ENCODE measurements around the gene HAGH. TPM values are rescaled to one million over a fixed set of nuclear protein-coding genes. Genes with fewer than 3 reads are reported as not detected.

The HAGH gene
- total and polyA plus RNA-seq, 10 of the 15 experiments (the other 5 are each of a cell fraction or from before 2014, with no cell fraction given): 2.0 to 50.1 (median 22.4) TPM

DNA sequence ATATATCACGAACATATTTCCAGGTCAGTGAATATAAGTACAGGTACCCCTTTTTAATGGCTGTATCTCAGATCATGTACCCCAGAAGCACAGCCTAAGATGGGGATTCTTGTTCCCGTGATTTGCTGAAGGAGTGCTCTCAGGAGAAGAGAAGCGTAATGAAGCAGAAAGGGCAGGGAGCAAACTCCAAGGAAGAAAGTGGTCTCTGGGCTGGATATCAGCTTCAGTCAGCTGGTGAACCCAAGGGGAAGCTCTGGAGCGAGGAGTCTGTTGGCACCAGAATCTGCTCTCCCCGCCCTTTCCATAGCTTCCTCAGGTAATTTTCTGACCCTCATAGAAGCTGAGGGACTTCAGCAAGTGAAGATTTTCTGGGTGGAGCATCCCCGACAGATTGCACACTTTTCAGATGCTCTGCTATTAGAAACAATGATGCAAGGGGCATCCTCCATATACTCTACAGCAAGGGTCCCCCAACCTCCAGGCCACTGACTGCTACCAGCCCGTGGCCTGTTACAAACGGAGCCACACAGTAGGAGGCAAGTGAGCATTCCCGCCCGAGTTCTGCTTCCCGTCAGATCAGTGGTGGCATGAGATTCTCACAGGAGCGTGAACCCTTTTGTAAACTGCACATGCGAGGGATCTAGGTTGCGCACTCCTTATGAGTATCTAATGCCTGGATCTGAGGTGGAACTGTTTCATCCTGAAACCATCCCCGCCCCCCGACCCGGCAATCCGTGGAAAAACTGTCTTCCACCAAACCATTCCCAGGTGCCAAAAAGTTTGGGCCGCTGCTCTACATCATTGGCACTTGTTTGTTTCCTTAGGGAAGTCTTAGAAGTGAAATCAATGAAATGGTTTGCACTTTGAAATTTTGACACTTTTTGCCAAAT lies 4.8 kb upstream of the HAGH start (continued):
- TF ChIP-seq USF2 (IDR thresholded peaks at IDR 0.05; ENCODE audit: borderline replicate concordance, low read depth, low read length) (no peak), EED (IDR thresholded peaks at IDR 0.05; ENCODE audit: low read depth) (no peak), CHD4 (IDR thresholded peaks at IDR 0.05) (no peak), SP1 (IDR thresholded peaks at IDR 0.05; ENCODE audit: low read depth, low read length) (no peak), RFX5 (IDR thresholded peaks at IDR 0.05; ENCODE audit: low read depth, low read length) (no peak)
- TF ChIP-seq, protein P1, sequence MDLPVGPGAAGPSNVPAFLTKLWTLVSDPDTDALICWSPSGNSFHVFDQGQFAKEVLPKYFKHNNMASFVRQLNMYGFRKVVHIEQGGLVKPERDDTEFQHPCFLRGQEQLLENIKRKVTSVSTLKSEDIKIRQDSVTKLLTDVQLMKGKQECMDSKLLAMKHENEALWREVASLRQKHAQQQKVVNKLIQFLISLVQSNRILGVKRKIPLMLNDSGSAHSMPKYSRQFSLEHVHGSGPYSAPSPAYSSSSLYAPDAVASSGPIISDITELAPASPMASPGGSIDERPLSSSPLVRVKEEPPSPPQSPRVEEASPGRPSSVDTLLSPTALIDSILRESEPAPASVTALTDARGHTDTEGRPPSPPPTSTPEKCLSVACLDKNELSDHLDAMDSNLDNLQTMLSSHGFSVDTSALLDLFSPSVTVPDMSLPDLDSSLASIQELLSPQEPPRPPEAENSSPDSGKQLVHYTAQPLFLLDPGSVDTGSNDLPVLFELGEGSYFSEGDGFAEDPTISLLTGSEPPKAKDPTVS (IDR thresholded peaks at IDR 0.05; ENCODE audit: low read depth, low read length): no peak

DNA sequence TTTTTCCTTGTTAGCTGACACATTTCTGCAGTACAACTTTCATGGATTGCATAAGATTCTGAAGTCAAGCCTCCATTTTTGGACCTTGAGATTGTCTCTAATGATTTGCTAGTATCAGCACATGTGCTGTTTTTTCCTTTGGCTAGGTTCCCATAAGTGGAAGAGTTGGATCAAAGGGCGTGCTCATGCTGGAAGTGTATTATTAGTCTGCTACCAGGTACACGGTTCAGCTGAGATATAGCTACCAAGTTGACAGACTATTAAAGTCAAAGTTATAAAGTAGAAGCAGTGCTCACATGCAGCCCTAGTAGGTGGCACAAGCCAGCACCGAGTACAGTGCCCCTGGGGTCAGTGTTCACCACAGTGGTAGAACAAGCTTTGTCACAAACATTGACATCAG lies 3.6 kb upstream of the HAGH start:
- no TSS peak for BruUV-seq (replicated peaks)
- CTCF ChIA-PET: no interaction called here
- Histone ChIP-seq H3K36me3 (ENCODE audit: control insufficient read depth in 2 of 2, insufficient read depth in 2 of 2, low read length in 1 of 2) (no peaks in the 10 kb centered on the region), H2AFZ (ENCODE audit: control insufficient read depth, low read depth, low read length) (no peak overlapping the region), H3K79me2 (ENCODE audit: control insufficient read depth, insufficient read depth, low read length) (peaks cover 17% of the 10 kb centered on the region), H3K9ac (ENCODE audit: control insufficient read depth, insufficient read depth, low read length) (no peak overlapping the region), H3K4me2 (ENCODE audit: control insufficient read depth, insufficient read depth) (no peak overlapping the region), H3K27ac (ENCODE audit: control insufficient read depth, insufficient read depth) (no peak overlapping the region), H3K4me3 (no peak overlapping the region), H3K4me1 (ENCODE audit: control insufficient read depth, insufficient read depth, low read length) (peaks cover 4% of the 10 kb centered on the region; the same call in 1 of the 2 replicates), H4K20me1 (ENCODE audit: control insufficient read depth, insufficient read depth) (no peaks in the 10 kb centered on the region), H3K9me3 (replicated peaks; ENCODE audit: control insufficient read depth, insufficient read depth, low read length) (no peaks in the 10 kb centered on the region), H3K27me3 (replicated peaks in 1 of 2; ENCODE audit: control insufficient read depth in 2 of 2, insufficient read depth in 2 of 2, low read length in 1 of 2) (no peaks in the 10 kb centered on the region)
- no peak for FAIRE-seq
- intact Hi-C loops (cut with micrococcal nuclease; ENCODE audit: unreplicated experiment): no loop called here
- WGBS (ENCODE audit: insufficient coverage, insufficient replicate concordance, low lambda C conversion rate, missing lambda C conversion rate): 95% methylated on average over 3 of the region's 3 CpGs
- SMC1A ChIA-PET (ENCODE audit: uncharacterized antibody, unreplicated experiment): no interaction called here
- no peak for DNase-seq (ENCODE audit: low read depth, low spot score)
- POLR2A ChIA-PET: no interaction called here
- TF ChIP-seq HDAC2 (IDR thresholded peaks at IDR 0.05): no peak
- no peak for TF ChIP-seq IRF5 (IDR thresholded peaks at IDR 0.05; ENCODE audit: borderline replicate concordance)
- no peak for ATAC-seq
- RAD21 ChIA-PET (ENCODE audit: unreplicated experiment): no interaction called here
- in situ Hi-C loops (cut with MboI): no loop called here
